Liver (tissue), 3 donors: ENCODE data around the gene LDLRAD3.

Experiments used
- ATF3 ChIP-seq: IDR thresholded peaks from 2 replicates; pipeline ENCODE4 v1.6.1; 2016; ENCODE audit warnings: antibody characterized with exemption
- CTCF ChIP-seq: fragments of 150-350 bp; IDR thresholded peaks from 2 replicates; pipeline ENCODE4 v1.5.1; 2017; ENCODE audit warnings: improper control_type of control experiment, low read depth, low read length; ENCODE audit not compliant: missing input control
- EGR1 ChIP-seq, 2 donors: IDR thresholded peaks; 2 replicates each; pipeline ENCODE4 v1.6.1; 2016 to 2018; ENCODE audit warnings: antibody characterized with exemption in 2 of 2, low read depth in 2 of 2
- HNF4A ChIP-seq, 2 donors: conservative IDR thresholded peaks; 2 replicates each; pipeline ENCODE4 v1.6.1; 2016; ENCODE audit warnings: antibody characterized with exemption in 2 of 2, mild to moderate bottlenecking in 2 of 2
- HNF4G ChIP-seq: IDR thresholded peaks from 2 replicates; pipeline ENCODE4 v1.6.1; 2016; ENCODE audit warnings: antibody characterized with exemption
- JUND ChIP-seq, 2 donors: IDR thresholded peaks; 2 replicates each; pipeline ENCODE4 v1.6.1; 2016; ENCODE audit warnings: antibody characterized with exemption in 2 of 2
- MAX ChIP-seq: IDR thresholded peaks from 2 replicates; pipeline ENCODE4 v1.6.1; 2016; ENCODE audit warnings: antibody characterized with exemption
- NR2F2 ChIP-seq: IDR thresholded peaks from 2 replicates; pipeline ENCODE4 v1.6.1; 2016; ENCODE audit warnings: antibody characterized with exemption
- RAD21 ChIP-seq, 2 donors: IDR thresholded peaks; 2 replicates each; pipeline ENCODE4 v1.6.1; 2016; ENCODE audit warnings: antibody characterized with exemption in 2 of 2, mild to moderate bottlenecking in 2 of 2
- REST ChIP-seq: IDR thresholded peaks from 2 replicates; pipeline ENCODE4 v1.6.1; 2016; ENCODE audit warnings: antibody characterized with exemption, mild to moderate bottlenecking
- RXRA ChIP-seq, 2 donors: IDR thresholded peaks; 2 replicates each; pipeline ENCODE4 v1.6.1; 2017 to 2018; ENCODE audit warnings: antibody characterized with exemption in 2 of 2, mild to moderate bottlenecking in 1 of 2
- TAF1 ChIP-seq: conservative IDR thresholded peaks from 2 replicates; pipeline ENCODE4 v1.6.1; 2016; ENCODE audit warnings: antibody characterized with exemption, mild to moderate bottlenecking
- ZBTB33 ChIP-seq: IDR thresholded peaks from 2 replicates; pipeline ENCODE4 v1.6.1; 2016; ENCODE audit warnings: antibody characterized with exemption
- donor health status: healthy.
- donor health status: healthy.

GRCh38 chr11:35963911-35964310, 20.0 kb downstream of the LDLRAD3 start:
- TF ChIP-seq CTCF, result no peak
- no peak for TF ChIP-seq MAX
- TF ChIP-seq HNF4G, result no peak
- TF ChIP-seq JUND (IDR thresholded peaks at IDR 0.05), result no peak
- TF ChIP-seq TAF1, result no peak
- TF ChIP-seq RAD21 (IDR thresholded peaks at IDR 0.05), result no peak
- TF ChIP-seq EGR1 (IDR thresholded peaks at IDR 0.05; ENCODE audit: low read depth in 2 of 2), result no peak
- no peak for TF ChIP-seq REST
- no peak for TF ChIP-seq ATF3
- TF ChIP-seq RXRA (IDR thresholded peaks at IDR 0.05), result no peak
- no peak for TF ChIP-seq HNF4A (conservative IDR thresholded peaks at IDR 0.05)
- no peak for TF ChIP-seq ZBTB33
- TF ChIP-seq NR2F2, result no peak
